ENCODE results near the gene WDR49. TPM values are rescaled to one million over a fixed set of nuclear protein-coding genes. Genes with fewer than 3 reads are reported as not detected.
"Not testable (repeated sequence)": the region's sequence is repeated elsewhere in the genome, so short reads cannot be mapped to it uniquely, and the experiment has no call there.

WDR49 gene
- total RNA-seq, 1 donor from 2014 or later: not detected

DNA sequence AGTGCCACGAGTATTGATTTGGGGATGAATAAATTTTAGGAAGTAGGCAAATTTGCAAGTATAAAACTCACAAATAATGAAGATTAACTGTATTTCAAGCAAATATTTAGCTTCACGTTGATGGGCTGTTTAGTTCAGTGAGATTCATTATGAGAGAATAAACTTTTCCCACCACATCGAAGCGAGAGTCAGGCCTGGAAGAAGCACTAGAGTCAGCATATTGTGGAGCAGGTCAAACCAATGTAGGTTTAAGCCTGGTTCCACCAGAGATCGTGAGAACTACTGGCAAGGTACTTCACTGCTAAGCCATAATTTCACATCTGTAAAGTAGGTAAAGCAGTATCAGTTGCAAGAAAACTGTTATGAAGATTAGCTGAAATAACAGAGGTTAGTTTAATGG lies 22.3 kb downstream of the WDR49 start:
- H3K79me2 ChIP-seq (ENCODE audit: low read depth): no peaks in the 10 kb centered on the region
- no peaks in the 10 kb centered on the region for H3K9me3 ChIP-seq (ENCODE audit: low read depth)
- no peaks in the 10 kb centered on the region for H3K27me3 ChIP-seq
- TF ChIP-seq, protein P1, sequence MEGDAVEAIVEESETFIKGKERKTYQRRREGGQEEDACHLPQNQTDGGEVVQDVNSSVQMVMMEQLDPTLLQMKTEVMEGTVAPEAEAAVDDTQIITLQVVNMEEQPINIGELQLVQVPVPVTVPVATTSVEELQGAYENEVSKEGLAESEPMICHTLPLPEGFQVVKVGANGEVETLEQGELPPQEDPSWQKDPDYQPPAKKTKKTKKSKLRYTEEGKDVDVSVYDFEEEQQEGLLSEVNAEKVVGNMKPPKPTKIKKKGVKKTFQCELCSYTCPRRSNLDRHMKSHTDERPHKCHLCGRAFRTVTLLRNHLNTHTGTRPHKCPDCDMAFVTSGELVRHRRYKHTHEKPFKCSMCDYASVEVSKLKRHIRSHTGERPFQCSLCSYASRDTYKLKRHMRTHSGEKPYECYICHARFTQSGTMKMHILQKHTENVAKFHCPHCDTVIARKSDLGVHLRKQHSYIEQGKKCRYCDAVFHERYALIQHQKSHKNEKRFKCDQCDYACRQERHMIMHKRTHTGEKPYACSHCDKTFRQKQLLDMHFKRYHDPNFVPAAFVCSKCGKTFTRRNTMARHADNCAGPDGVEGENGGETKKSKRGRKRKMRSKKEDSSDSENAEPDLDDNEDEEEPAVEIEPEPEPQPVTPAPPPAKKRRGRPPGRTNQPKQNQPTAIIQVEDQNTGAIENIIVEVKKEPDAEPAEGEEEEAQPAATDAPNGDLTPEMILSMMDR (IDR thresholded peaks at IDR 0.05): no peak
- TF ChIP-seq EZH2phosphoT487 (IDR thresholded peaks at IDR 0.05): no peak
- no peak for TF ChIP-seq EZH2 (IDR thresholded peaks at IDR 0.05)
- H3K4me1 ChIP-seq: no peaks in the 10 kb centered on the region
- H3K4me2 ChIP-seq: no peak overlapping the region
- H3F3A ChIP-seq (ENCODE audit: low read depth): no peaks in the 10 kb centered on the region
- Mint-ChIP-seq H3K9me3 (no peaks in the 10 kb centered on the region), H3K4me1 (no peaks in the 10 kb centered on the region), H3K27ac (no peak overlapping the region), H3K27me3 (ENCODE audit: insufficient read depth, low read depth) (no peaks in the 10 kb centered on the region), H3K4me3 (no peak overlapping the region), H3K36me3 (peaks cover 2% of the 10 kb centered on the region)
- H2AFZ ChIP-seq (replicated peaks): no peak overlapping the region
- no peak overlapping the region for H3K9ac ChIP-seq
- no peak for DNase-seq (ENCODE audit: low spot score)
- H3K27ac ChIP-seq: no peak overlapping the region
- no peaks in the 10 kb centered on the region for H4K20me1 ChIP-seq (ENCODE audit: low read depth)
- H3K36me3 ChIP-seq: no peaks in the 10 kb centered on the region
- H3K4me3 ChIP-seq: no peak overlapping the region

DNA sequence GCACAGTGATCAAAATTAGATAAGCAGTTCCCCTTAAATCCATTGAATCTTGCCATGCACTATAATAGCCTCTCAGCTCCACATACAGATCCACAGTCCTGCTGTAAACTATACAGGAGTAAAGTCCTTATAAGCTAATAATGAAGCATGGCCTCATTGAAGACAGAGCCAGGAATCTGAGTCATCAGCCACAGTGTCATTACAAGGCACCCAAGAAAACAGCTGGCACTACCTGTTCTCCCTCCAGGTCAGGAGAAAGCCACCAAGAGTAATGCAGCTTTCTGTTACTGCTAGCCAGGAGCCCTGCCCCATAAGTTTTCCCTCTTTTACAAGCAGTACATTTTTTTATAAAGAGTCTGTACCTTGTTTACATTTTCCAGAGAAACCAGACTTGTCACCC lies 27.3 kb downstream of the WDR49 start:
- no peaks in the 10 kb centered on the region for H3K27me3 ChIP-seq
- H3K27ac ChIP-seq: no peak overlapping the region
- H3K4me3 ChIP-seq: no peak overlapping the region
- Mint-ChIP-seq H3K9me3 (no peaks in the 10 kb centered on the region), H3K27ac (no peak overlapping the region), H3K27me3 (ENCODE audit: insufficient read depth, low read depth) (no peaks in the 10 kb centered on the region), H3K4me1 (no peaks in the 10 kb centered on the region), H3K4me3 (no peak overlapping the region), H3K36me3 (peaks cover 2% of the 10 kb centered on the region)
- no peak overlapping the region for H3K4me2 ChIP-seq
- no peak overlapping the region for H2AFZ ChIP-seq (replicated peaks)
- no peak for DNase-seq (ENCODE audit: low spot score)
- H3K9ac ChIP-seq: no peak overlapping the region
- no peaks in the 10 kb centered on the region for H3K9me3 ChIP-seq (ENCODE audit: low read depth)
- no peak for TF ChIP-seq EZH2 (IDR thresholded peaks at IDR 0.05)
- TF ChIP-seq, protein P1 (IDR thresholded peaks at IDR 0.05): no peak
- TF ChIP-seq EZH2phosphoT487 (IDR thresholded peaks at IDR 0.05): no peak
- no peaks in the 10 kb centered on the region for H3K79me2 ChIP-seq (ENCODE audit: low read depth)
- H3K4me1 ChIP-seq: no peaks in the 10 kb centered on the region
- no peaks in the 10 kb centered on the region for H3F3A ChIP-seq (ENCODE audit: low read depth)
- H3K36me3 ChIP-seq: no peaks in the 10 kb centered on the region
- no peaks in the 10 kb centered on the region for H4K20me1 ChIP-seq (ENCODE audit: low read depth)

DNA sequence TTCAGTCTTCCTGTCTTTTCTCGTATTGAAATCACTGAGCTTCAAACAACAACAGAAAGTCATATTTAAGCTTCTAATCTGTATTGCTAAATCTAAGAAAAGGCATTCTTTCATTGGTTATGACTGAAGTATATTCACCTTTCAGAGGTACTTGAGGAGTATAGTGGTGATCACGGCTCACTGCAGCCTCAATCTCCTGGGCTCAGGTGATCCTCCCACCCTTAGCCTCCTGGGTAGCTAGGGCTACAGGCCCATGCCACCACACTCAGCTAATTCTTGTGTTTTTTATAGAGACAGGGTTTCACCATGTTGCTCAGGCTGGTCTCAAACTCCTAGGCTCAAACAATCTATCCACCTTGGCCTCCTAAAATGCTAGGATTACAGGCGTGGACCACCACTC lies 38.7 kb downstream of the WDR49 start:
- Histone ChIP-seq H2AFZ (replicated peaks) (no peak overlapping the region), H3K4me1 (no peaks in the 10 kb centered on the region), H3K36me3 (no peaks in the 10 kb centered on the region), H3K4me2 (no peak overlapping the region), H3K4me3 (no peak overlapping the region), H4K20me1 (ENCODE audit: low read depth) (no peaks in the 10 kb centered on the region), H3K79me2 (ENCODE audit: low read depth) (no peaks in the 10 kb centered on the region), H3F3A (ENCODE audit: low read depth) (no peaks in the 10 kb centered on the region), H3K9ac (no peak overlapping the region), H3K27ac (no peak overlapping the region), H3K27me3 (no peaks in the 10 kb centered on the region), H3K9me3 (ENCODE audit: low read depth) (no peaks in the 10 kb centered on the region)
- no peak for DNase-seq (ENCODE audit: low spot score)
- Mint-ChIP-seq H3K4me3 (no peak overlapping the region), H3K27ac (no peak overlapping the region), H3K36me3 (peaks cover 3% of the 10 kb centered on the region), H3K4me1 (no peaks in the 10 kb centered on the region), H3K27me3 (ENCODE audit: insufficient read depth, low read depth) (no peaks in the 10 kb centered on the region), H3K9me3 (no peaks in the 10 kb centered on the region)
- TF ChIP-seq, protein P1 (IDR thresholded peaks at IDR 0.05): no peak
- TF ChIP-seq EZH2phosphoT487 (IDR thresholded peaks at IDR 0.05) (no peak), EZH2 (IDR thresholded peaks at IDR 0.05) (no peak)

DNA sequence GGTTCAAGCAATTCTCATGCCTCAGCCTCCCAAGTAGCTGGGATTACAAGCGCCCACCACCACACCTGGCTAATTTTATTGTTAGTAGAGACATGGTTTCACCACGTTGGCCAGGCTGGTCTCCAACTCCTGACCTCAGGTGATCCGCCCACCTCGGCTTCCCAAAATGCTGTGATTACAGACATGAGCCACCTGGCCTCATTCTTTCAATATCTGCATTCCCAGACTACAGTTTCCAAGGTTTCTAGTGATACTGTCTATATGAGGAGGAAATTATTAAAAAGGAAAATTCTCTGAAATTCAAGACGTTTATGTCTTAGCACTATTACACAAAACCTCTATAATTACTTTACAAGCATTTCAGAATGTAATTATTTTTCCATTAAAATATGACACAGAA lies 39.5 kb downstream of the WDR49 start:
- H2AFZ ChIP-seq (replicated peaks); H3K27me3 ChIP-seq; H3K27ac Mint-ChIP-seq; H3K4me1 Mint-ChIP-seq; H3K27ac ChIP-seq; H3K4me3 Mint-ChIP-seq; H3K36me3 Mint-ChIP-seq; H3F3A ChIP-seq (ENCODE audit: low read depth); H3K36me3 ChIP-seq; H3K9ac ChIP-seq; H3K79me2 ChIP-seq (ENCODE audit: low read depth); H3K9me3 Mint-ChIP-seq; H4K20me1 ChIP-seq (ENCODE audit: low read depth); H3K4me2 ChIP-seq; DNase-seq (ENCODE audit: low spot score); H3K4me1 ChIP-seq; H3K27me3 Mint-ChIP-seq (ENCODE audit: insufficient read depth, low read depth); H3K4me3 ChIP-seq; H3K9me3 ChIP-seq (ENCODE audit: low read depth): not testable (repeated sequence)
